ENCODE results near the gene PFKFB4. TPM values are rescaled to one million over a fixed set of nuclear protein-coding genes. Genes with fewer than 3 reads are reported as not detected.

Gene PFKFB4
- total RNA-seq, 1 experiment from 2014 or later = 12.3 TPM

- Histone ChIP-seq H2AFZ (ENCODE audit: low read length) (no peak overlapping the region), H3K9ac (ENCODE audit: extremely low read depth, insufficient read length, low read length) (no peak overlapping the region), H3K79me2 (ENCODE audit: insufficient read depth, low read length) (no peaks in the 10 kb centered on the region), H2BK20ac (ENCODE audit: low read depth, low read length, poor library complexity, severe bottlenecking) (no peak overlapping the region), H3K27ac (ENCODE audit: insufficient read length, low read depth, low read length) (no peak overlapping the region), H4K91ac (ENCODE audit: insufficient read length, low read depth, low read length) (no peak overlapping the region), H2BK5ac (ENCODE audit: insufficient read length, low read length) (no peak overlapping the region), H3K56ac (ENCODE audit: insufficient read length, low read depth, low read length) (no peak overlapping the region), H3K9me3 (ENCODE audit: control insufficient read depth, low read depth, low read length) (no peaks in the 10 kb centered on the region), H3T11ph (ENCODE audit: low read length) (no peak overlapping the region), H3K18ac (ENCODE audit: insufficient read length, low read depth, low read length) (no peak overlapping the region), H2BK12ac (ENCODE audit: insufficient read length, low read depth, low read length) (no peak overlapping the region), H3K27me3 (ENCODE audit: insufficient read depth, low read length) (no peaks in the 10 kb centered on the region), H2BK120ac (ENCODE audit: low read depth, low read length, poor library complexity, severe bottlenecking) (no peak overlapping the region), H3K4ac (ENCODE audit: low read depth, low read length) (no peak overlapping the region), H3K4me1 (ENCODE audit: insufficient read depth, low read length) (no peaks in the 10 kb centered on the region), H3K4me2 (ENCODE audit: insufficient read depth, insufficient read length, low read length) (no peak overlapping the region), H2AK5ac (ENCODE audit: insufficient read length, low read length) (no peak overlapping the region), H3K23me2 (ENCODE audit: insufficient read length, low read depth, low read length, poor library complexity, severe bottlenecking) (no peaks in the 10 kb centered on the region), H3K23ac (ENCODE audit: insufficient read length, low read depth, low read length) (no peak overlapping the region), H4K20me1 (ENCODE audit: control insufficient read depth, insufficient read depth, insufficient read length) (no peaks in the 10 kb centered on the region), H3K79me1 (ENCODE audit: insufficient read depth, low read depth, low read length, poor library complexity, severe bottlenecking) (no peaks in the 10 kb centered on the region), H2BK15ac (ENCODE audit: low read depth, low read length) (no peak overlapping the region), H3K14ac (ENCODE audit: insufficient read depth, low read length) (no peak overlapping the region), H4K8ac (replicated peaks; ENCODE audit: insufficient read length, low read depth, low read length) (no peak overlapping the region), H4K5ac (ENCODE audit: insufficient read length, low read depth, low read length) (no peak overlapping the region)
- Mint-ChIP-seq H3K4me1 (no peaks in the 10 kb centered on the region), H3K9me3 (no peaks in the 10 kb centered on the region), H3K4me3 (no peak overlapping the region), H3K27ac (no peak overlapping the region), H3K36me3 (ENCODE audit: insufficient read depth in 1 of 3, low read depth in 3 of 3) (peaks cover 3 to 24% (median 10%) of the 10 kb centered on the region in 3 experiments; a peak in 5 of 7 replicates), H3K27me3 (ENCODE audit: low read depth) (no peaks in the 10 kb centered on the region)
- no peak for DNase-seq
- no CpG with 5 or more reads among the region's 6 CpGs for WGBS (ENCODE audit: extremely low coverage, insufficient read length, low lambda C conversion rate)
- TF ChIP-seq CTCF (conservative IDR thresholded peaks at IDR 0.05) = no peak
Measured at GRCh38 chr3:48518069-48518468, 38.5 kb downstream of the PFKFB4 start.
